Endodermal cell (in vitro differentiated cells): ENCODE data around the gene KIAA0232. TPM values are rescaled to one million over a fixed set of nuclear protein-coding genes. Genes with fewer than 3 reads are reported as not detected.

Source experiments
- DNase-seq: peaks from one replicate; pipeline ENCODE4 v3.0.0-alpha.2; 2017
- H3K27ac ChIP-seq: 2 replicates; pipeline ENCODE4 v1.5.1; 2013; ENCODE audit warnings: mild to moderate bottlenecking, low read depth, low read length, moderate library complexity
- H3K27me3 ChIP-seq: 2 replicates; pipeline ENCODE4 v1.6.1; 2013; ENCODE audit warnings: mild to moderate bottlenecking, low read length, moderate library complexity; ENCODE audit not compliant: insufficient read depth, control insufficient read depth, poor library complexity, severe bottlenecking
- H3K36me3 ChIP-seq: 2 replicates; pipeline ENCODE4 v1.7.0; 2013; ENCODE audit warnings: mild to moderate bottlenecking, low read length, moderate library complexity; ENCODE audit not compliant: control insufficient read depth, insufficient read depth
- H3K4me1 ChIP-seq: one replicate; pipeline ENCODE4 v1.7.0; 2013; ENCODE audit warnings: low read length; ENCODE audit not compliant: control insufficient read depth, insufficient read depth
- H3K4me3 ChIP-seq: 2 replicates; pipeline ENCODE4 v1.5.1; 2013; ENCODE audit warnings: mild to moderate bottlenecking, low read length, moderate library complexity
- H3K9ac ChIP-seq: 2 replicates; pipeline ENCODE4 v1.6.1; 2013; ENCODE audit warnings: mild to moderate bottlenecking, low read length, moderate library complexity; ENCODE audit not compliant: poor library complexity, severe bottlenecking; ENCODE audit errors: extremely low read depth
- H3K9me3 ChIP-seq: 2 replicates; pipeline ENCODE4 v1.6.1; 2013; ENCODE audit warnings: mild to moderate bottlenecking, low read length, moderate library complexity; ENCODE audit not compliant: control insufficient read depth
- H3K27ac Mint-ChIP-seq: 2 replicates; pipeline ENCODE4 v1.8.0; 2020; ENCODE audit warnings: mixed read lengths
- H3K27me3 Mint-ChIP-seq: 2 replicates; pipeline ENCODE4 v1.8.0; 2021; ENCODE audit warnings: mild to moderate bottlenecking, mixed read lengths; ENCODE audit not compliant: insufficient read depth
- H3K36me3 Mint-ChIP-seq: 2 replicates; pipeline ENCODE4 v1.8.0; 2020; ENCODE audit warnings: low read depth, mixed read lengths
- H3K4me1 Mint-ChIP-seq: 2 replicates; pipeline ENCODE4 v1.8.0; 2020; ENCODE audit warnings: mixed read lengths
- H3K4me3 Mint-ChIP-seq: 2 replicates; pipeline ENCODE4 v1.8.0; 2020; ENCODE audit warnings: mild to moderate bottlenecking, moderate library complexity, mixed read lengths
- H3K9me3 Mint-ChIP-seq: 2 replicates; pipeline ENCODE4 v1.8.0; 2020; ENCODE audit warnings: mild to moderate bottlenecking, mixed read lengths
- WGBS, 2 experiments: methylation state at CpG; one replicate each; pipeline versions ENCODE4 v1.1.5 to v1.1.7; 2013; ENCODE audit warnings: missing lambda C conversion rate in 2 of 2, mixed read lengths in 1 of 2; ENCODE audit not compliant: insufficient coverage in 1 of 2, insufficient read length in 1 of 2; 5-methylcytosine and 5-hydroxymethylcytosine counted together
- total RNA-seq, 2 donors: library from RNA; stranded (reverse); fragmentation: NEBNext Ultra II Directional in 1 of 2; extraction: Animal tissue kit (Norgen Biotek cat#: 25700) in 1 of 2; gene quantifications; 2 replicates in 1 of 2; 3 replicates in 1 of 2; pipeline ENCODE4 v1.2.1, GENCODE V29; 2021
- TF ChIP-seq, protein P1 (sequence below): fragments of 200-600 bp; sonication (generic); conservative IDR thresholded peaks from 2 replicates; pipeline ENCODE4 v1.5.0; 2021; ENCODE audit warnings: antibody characterized with exemption, mild to moderate bottlenecking

Gene KIAA0232
- total RNA-seq, 2 donors from 2014 or later, result 32.9 to 43.5 TPM

DNA sequence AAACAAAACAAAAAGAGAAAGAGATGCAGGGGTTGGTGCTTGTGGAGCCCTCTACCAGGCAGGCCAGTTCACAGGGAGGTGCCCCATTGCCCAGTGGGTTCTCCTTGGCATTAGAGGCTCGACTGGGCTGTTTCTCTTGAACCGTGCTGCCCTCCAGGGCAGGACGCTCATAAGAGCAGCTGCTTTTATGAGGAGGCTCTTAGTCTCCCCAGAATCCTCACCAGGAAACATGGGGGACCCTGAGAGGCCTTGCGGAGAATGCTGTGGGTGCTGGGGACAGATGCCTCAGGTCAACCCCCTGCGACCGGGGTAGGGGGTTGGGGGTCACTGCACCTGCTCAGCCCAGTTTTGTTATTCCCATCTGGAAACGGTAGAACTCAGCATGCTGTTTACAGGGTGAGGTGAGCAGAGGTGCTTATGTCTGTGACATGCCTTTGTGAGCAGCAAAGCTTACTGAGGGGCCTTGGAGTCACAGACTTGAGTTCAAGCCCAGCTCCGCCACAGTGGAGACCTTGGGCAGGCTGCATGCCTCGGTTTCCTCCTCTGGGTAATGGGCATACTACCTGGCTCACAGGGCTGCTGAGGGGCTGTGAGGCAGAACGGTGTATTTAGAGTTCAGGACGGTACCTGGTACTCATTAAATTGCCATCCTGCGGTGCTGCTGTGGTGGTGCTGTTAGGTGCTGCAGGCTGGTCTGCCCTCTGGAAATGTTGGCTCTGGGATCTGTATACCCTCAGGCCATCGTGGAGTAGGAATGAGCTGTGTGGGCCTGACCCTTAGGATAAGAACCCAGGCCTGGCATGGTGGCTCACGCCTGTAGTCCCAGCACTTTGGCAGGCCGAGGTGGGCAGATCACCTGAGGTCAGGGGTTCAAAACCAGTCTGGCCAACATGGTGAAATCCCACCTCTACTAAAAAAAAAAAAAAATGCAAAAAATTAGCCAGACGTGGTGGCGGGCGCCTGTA lies 132.8 kb downstream of the KIAA0232 start:
- Histone ChIP-seq H3K27ac (no peak overlapping the region), H3K9ac (no peak overlapping the region), H3K4me1 (peaks cover 2% of the 10 kb centered on the region), H3K9me3 (no peaks in the 10 kb centered on the region), H3K36me3 (no peaks in the 10 kb centered on the region), H3K27me3 (no peaks in the 10 kb centered on the region), H3K4me3 (no peak overlapping the region)
- H3K4me1 Mint-ChIP-seq, result peaks cover 41% of the 10 kb centered on the region
- DNase-seq, result no peak
- H3K27me3 Mint-ChIP-seq, result peaks cover 5% of the 10 kb centered on the region
- no peak overlapping the region for H3K4me3 Mint-ChIP-seq
- H3K9me3 Mint-ChIP-seq, result no peaks in the 10 kb centered on the region
- TF ChIP-seq, protein P1, sequence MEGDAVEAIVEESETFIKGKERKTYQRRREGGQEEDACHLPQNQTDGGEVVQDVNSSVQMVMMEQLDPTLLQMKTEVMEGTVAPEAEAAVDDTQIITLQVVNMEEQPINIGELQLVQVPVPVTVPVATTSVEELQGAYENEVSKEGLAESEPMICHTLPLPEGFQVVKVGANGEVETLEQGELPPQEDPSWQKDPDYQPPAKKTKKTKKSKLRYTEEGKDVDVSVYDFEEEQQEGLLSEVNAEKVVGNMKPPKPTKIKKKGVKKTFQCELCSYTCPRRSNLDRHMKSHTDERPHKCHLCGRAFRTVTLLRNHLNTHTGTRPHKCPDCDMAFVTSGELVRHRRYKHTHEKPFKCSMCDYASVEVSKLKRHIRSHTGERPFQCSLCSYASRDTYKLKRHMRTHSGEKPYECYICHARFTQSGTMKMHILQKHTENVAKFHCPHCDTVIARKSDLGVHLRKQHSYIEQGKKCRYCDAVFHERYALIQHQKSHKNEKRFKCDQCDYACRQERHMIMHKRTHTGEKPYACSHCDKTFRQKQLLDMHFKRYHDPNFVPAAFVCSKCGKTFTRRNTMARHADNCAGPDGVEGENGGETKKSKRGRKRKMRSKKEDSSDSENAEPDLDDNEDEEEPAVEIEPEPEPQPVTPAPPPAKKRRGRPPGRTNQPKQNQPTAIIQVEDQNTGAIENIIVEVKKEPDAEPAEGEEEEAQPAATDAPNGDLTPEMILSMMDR, result no peak
- no peaks in the 10 kb centered on the region for H3K36me3 Mint-ChIP-seq
- 90 to 93% methylated on average over 13 to 18 of the region's 18 CpGs for WGBS, 2 experiments
- H3K27ac Mint-ChIP-seq, result no peak overlapping the region

DNA sequence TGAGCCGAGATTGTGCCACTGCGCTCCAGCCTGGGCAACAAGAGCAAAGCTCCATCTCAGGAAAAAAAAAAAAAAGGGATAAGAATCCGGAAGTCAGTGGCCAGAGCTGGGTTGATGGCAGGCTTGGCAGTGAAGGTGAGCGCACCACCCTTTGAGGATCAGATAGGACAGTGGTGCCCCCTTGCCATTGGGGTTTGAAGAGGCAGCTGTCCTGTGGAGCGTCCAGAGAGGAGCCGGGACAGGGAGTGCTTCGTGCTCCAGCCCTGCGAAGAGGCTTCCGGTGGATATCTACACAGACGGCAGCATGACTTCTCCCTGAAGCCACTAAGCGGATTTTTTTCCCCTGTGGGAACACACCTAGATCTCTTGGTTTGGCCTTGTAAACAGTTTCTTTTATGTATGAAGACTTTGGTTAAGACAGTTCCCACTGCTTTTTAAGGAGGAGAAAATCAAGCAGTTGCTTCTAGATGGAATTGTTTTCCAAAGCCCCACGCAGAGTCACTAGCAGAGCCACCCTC lies 133.6 kb downstream of the KIAA0232 start:
- Mint-ChIP-seq H3K27ac (no peak overlapping the region), H3K4me3 (no peak overlapping the region), H3K36me3 (no peaks in the 10 kb centered on the region), H3K4me1 (peaks cover 37% of the 10 kb centered on the region), H3K27me3 (no peaks in the 10 kb centered on the region), H3K9me3 (no peaks in the 10 kb centered on the region)
- Histone ChIP-seq H3K9ac (no peak overlapping the region), H3K9me3 (no peaks in the 10 kb centered on the region), H3K4me1 (no peaks in the 10 kb centered on the region), H3K27ac (no peak overlapping the region), H3K4me3 (no peak overlapping the region), H3K36me3 (no peaks in the 10 kb centered on the region), H3K27me3 (no peaks in the 10 kb centered on the region)
- TF ChIP-seq, protein P1, result no peak
- WGBS, 2 experiments, result 90 to 93% methylated on average over 7 to 12 of the region's 12 CpGs
- no peak for DNase-seq

DNA sequence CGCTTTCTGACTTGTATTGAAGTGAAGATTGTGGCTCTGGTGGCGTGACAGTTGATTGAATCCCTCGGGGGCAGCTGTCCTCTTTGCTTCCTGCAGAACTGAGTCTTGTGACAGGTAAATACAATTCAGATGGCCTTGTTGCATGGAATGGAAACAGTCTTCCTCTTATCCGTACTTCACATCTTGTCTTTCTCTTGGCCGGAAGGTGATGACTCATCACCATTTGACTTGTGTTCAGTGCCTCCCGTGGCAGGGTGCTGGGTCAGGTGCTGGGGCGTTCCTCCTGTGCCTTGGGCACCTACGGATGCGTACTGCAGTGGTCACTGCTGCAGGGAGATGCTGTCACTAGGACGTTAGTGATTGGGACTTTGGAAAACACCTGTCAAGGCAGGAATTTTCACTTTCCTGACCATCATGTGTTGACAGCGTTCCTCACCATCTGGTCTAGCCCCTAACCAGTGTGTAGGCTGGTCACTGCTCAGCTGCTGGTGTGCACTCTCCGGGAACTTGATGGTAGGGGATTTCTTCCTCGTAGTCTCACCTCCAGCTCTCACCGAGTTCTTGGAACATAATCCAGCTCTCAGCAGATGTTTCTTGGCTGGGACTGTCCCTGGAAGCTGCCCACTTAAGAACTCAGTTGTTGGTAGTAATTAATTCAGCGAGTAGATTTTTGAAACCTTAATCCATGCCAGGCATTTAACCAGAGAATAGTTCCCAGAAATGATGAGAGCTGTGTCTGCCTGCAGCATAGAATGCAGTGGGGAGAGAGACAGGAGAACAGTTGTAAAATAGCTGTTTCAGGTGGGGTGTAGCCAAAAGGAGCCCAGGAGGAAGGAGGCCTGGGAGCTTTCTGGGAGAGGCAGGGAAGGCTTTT lies 134.3 kb downstream of the KIAA0232 start:
- peak; percentile 58 for DNase-seq
- no peak overlapping the region for H3K4me3 ChIP-seq

More for the DNA sequence above, 134.3 kb downstream of the KIAA0232 start:
- TF ChIP-seq, protein P1, result no peak
- Histone ChIP-seq H3K9me3 (no peaks in the 10 kb centered on the region), H3K9ac (no peak overlapping the region), H3K27ac (no peak overlapping the region), H3K36me3 (no peaks in the 10 kb centered on the region), H3K27me3 (no peaks in the 10 kb centered on the region), H3K4me1 (no peaks in the 10 kb centered on the region)
- Mint-ChIP-seq H3K4me1 (peaks cover 38% of the 10 kb centered on the region), H3K9me3 (no peaks in the 10 kb centered on the region), H3K27me3 (no peaks in the 10 kb centered on the region), H3K36me3 (no peaks in the 10 kb centered on the region), H3K4me3 (no peak overlapping the region), H3K27ac (peak overlapping the region; percentile 46)
- WGBS, 2 experiments, result 89 to 90% methylated on average over 14 to 15 of the region's 15 CpGs
